Measurements from ENCODE around the gene DMBX1. TPM values are rescaled to one million over a fixed set of nuclear protein-coding genes. Genes with fewer than 3 reads are reported as not detected.

The DMBX1 gene
- total and polyA plus RNA-seq, 9 of the 15 experiments (the other 6 are each of a cell fraction or from before 2014, with no cell fraction given), result 0.25 to 4.3 (median 1.0) TPM

DNA sequence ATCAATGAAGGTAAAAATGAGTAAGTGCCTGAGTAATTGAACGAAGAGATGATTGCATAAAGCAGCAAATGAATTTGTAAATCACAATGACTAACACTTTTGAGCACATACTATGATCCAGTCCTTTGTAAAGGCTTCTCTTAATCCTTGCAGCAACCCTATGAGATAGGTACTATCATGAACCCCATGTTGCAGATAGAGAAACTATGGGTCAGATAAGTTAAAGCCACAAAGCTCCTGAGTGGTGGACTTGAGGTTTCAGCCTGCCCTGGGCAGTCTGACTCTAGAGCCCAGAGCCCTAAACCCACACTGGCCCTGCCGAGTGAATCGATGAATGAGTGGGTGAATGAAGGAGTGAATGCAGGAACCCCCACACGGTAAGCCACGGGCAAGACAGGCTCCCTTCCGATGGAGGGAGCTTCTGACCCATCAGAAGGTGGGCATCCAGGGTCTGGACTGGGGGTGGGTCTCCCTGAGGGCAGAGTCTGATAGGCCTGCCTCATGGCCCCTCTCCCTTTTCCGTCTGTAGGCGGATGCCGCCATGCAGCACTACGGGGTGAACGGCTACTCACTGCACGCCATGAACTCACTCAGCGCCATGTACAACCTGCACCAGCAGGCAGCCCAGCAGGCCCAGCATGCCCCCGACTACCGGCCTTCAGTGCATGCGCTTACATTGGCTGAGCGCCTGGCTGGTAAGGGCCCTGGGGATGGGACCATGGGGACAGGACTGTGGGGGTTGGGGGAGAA lies 17.0 kb downstream of the DMBX1 start (continued):
- TF ChIP-seq MNT (conservative IDR thresholded peaks at IDR 0.05) (peak in 1 of 2 experiments; percentile 38; a peak in 1 of 4 replicates), GATA2 (CRISPR knock-in tag; IDR thresholded peaks at IDR 0.05) (peak; percentile 62; the same call in 1 of the 2 replicates), JUND (IDR thresholded peaks at IDR 0.05; ENCODE audit: borderline replicate concordance, low read depth, low read length) (no peak), JUND (tag; IDR thresholded peaks at IDR 0.05; ENCODE audit: borderline replicate concordance, low read depth, low read length) (peak; percentile 37; the same call in 2 of the 3 replicates), MCM2 (IDR thresholded peaks at IDR 0.05; ENCODE audit: low read depth) (no peak), SMARCE1 (IDR thresholded peaks at IDR 0.05) (peak; percentile 14; the same call in 1 of the 2 replicates), ARID3A (IDR thresholded peaks at IDR 0.05; ENCODE audit: borderline replicate concordance, low read depth, low read length) (0 out of 2 replicates have a peak, but pooled peaks have one; percentile 25), TBL1XR1 (IDR thresholded peaks at IDR 0.05; ENCODE audit: low read length in 2 of 2) (peak in 1 of 2 experiments; percentile 43; a peak in 1 of 4 replicates), RFX7 (CRISPR knock-in tag; IDR thresholded peaks at IDR 0.05) (no peak), PRMT5 (CRISPR knock-in tag; IDR thresholded peaks at IDR 0.05) (no peak), TEAD4 (IDR thresholded peaks at IDR 0.05; ENCODE audit: low read length) (peak; percentile 85), TEAD4 (CRISPR knock-in tag; IDR thresholded peaks at IDR 0.05; ENCODE audit: borderline replicate concordance) (no peak)
- TF ChIP-seq, protein P1, sequence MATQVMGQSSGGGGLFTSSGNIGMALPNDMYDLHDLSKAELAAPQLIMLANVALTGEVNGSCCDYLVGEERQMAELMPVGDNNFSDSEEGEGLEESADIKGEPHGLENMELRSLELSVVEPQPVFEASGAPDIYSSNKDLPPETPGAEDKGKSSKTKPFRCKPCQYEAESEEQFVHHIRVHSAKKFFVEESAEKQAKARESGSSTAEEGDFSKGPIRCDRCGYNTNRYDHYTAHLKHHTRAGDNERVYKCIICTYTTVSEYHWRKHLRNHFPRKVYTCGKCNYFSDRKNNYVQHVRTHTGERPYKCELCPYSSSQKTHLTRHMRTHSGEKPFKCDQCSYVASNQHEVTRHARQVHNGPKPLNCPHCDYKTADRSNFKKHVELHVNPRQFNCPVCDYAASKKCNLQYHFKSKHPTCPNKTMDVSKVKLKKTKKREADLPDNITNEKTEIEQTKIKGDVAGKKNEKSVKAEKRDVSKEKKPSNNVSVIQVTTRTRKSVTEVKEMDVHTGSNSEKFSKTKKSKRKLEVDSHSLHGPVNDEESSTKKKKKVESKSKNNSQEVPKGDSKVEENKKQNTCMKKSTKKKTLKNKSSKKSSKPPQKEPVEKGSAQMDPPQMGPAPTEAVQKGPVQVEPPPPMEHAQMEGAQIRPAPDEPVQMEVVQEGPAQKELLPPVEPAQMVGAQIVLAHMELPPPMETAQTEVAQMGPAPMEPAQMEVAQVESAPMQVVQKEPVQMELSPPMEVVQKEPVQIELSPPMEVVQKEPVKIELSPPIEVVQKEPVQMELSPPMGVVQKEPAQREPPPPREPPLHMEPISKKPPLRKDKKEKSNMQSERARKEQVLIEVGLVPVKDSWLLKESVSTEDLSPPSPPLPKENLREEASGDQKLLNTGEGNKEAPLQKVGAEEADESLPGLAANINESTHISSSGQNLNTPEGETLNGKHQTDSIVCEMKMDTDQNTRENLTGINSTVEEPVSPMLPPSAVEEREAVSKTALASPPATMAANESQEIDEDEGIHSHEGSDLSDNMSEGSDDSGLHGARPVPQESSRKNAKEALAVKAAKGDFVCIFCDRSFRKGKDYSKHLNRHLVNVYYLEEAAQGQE (IDR thresholded peaks at IDR 0.05; ENCODE audit: borderline replicate concordance), result peak; percentile 77
- TF ChIP-seq, protein P1 (CRISPR knock-in tag; IDR thresholded peaks at IDR 0.05; ENCODE audit: low read depth), result no peak
